ENCODE results near the gene SLC25A45. TPM values are rescaled to one million over a fixed set of nuclear protein-coding genes. Genes with fewer than 3 reads are reported as not detected.

Gene SLC25A45, protein sequence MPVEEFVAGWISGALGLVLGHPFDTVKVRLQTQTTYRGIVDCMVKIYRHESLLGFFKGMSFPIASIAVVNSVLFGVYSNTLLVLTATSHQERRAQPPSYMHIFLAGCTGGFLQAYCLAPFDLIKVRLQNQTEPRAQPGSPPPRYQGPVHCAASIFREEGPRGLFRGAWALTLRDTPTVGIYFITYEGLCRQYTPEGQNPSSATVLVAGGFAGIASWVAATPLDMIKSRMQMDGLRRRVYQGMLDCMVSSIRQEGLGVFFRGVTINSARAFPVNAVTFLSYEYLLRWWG
- polyA plus RNA-seq (2014; cell fraction: cytosol; rRNA removed), result 2.4 and 3.9 TPM in 2 replicates
- polyA plus RNA-seq (2014; cell fraction: nucleus; rRNA removed), result 2.0 and 7.1 TPM in 2 replicates

DNA sequence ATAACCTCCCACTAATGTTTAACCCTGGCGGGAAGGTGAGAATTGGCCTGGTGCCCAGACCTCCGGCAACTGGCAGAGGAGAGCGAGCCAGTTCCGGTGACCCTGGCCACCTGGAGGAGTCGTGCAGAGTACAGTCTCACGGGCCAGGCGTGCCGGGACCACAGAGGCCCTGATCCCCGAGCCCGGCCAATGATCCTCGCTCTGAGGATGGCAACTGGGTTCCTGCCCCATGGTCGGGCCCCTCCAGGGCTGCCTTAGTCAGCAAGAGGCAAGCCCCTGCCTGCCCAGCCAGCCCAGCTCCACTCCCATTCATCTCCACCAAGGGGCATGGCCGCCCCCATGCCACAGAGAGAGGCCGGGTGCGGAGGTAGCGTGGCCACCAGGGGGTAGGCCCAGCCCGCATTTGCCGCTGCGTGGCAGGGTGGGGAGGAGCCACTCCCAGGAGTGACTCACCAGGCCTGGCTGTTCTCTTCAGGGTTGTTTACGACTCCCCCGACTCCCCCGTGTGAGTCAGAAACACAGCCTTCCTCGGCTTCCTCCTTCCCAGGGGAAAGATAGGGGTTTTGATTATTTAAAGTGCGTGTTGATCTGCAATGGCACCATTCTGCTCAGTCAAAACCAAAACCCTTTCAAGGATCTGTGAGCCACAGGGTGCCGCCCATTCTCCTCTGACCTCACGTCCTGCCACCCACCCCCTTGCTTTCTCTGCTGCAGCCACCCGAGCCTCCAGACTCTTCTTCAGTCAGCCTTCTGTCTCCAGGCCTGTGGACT lies at the start of gene SLC25A45:
Gene SLC25A45 (minus strand): TSS at position 614 of the 771 bp plus-strand sequence. CDS start 695 bp downstream, outside the sequence.
- peak; percentile 83 for DNase-seq (ENCODE audit: low spot score)

DNA sequence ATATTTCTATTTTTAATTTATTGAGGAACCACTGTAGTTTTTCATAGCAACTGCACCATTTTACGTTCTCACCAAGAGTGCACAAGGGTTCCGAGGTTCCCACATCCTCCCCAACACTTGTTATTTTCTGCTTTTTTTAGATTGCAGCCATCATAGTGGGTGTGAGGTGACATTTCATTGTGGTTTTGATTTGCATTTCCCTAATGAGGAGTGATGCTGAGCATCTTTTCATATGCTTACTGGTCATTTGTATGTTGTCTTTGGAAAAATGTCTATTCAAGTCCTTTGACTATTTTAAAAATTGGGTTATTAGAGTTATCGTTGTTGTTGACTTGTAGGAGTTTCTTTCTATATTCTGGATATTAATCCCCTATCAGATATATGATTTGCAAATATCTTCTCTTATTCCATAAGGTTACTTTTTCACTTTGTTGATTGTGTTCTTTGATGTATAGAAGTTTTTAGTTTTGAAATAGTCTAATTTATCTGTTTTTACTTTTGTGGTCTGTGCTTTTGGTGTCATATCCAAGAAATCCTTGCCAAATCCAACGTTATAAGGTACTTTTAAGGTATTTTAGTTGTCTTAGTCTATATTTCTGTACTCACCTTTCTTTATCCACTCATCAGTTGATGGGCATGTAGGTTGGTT lies 49.1 kb upstream of the SLC25A45 start:
- no peak for DNase-seq (ENCODE audit: low spot score)

DNA sequence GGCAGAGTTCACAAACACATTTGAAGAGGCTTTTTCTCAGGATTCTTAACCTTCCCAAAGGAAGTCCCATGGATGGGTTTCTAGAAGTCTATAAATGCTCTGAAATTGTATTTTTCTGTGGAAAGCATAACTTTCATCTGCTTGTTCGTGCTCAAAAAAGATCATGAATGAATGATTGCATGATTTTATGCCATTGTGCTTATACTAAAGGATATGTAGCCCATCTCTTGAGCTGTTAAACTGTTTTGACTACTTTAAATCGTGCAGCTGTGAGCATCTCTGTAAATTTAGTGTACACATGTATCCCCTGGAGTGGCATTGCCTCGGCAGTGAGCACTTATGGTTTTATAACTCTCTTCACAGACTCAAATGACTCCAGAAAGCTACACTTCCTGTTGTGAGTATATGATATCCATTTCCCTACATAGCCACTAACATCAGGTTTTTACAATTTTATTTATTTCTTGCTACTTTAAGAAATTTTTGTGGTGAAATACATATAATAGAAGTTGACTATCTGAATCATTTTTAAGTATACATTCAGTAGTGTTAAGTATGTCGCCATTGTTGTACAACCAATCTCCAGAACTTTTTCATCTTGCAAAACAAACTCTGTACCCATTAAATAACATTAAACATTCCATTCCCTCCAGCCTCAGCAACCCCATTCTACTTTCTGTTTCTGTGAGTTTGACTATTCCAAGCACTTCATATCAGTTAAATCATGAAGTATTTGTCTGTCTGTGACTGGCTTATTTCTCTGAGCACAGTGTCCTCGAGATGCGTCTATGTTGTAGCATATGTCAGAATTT lies 48.2 kb upstream of the SLC25A45 start:
- no peak for DNase-seq (ENCODE audit: low spot score)

DNA sequence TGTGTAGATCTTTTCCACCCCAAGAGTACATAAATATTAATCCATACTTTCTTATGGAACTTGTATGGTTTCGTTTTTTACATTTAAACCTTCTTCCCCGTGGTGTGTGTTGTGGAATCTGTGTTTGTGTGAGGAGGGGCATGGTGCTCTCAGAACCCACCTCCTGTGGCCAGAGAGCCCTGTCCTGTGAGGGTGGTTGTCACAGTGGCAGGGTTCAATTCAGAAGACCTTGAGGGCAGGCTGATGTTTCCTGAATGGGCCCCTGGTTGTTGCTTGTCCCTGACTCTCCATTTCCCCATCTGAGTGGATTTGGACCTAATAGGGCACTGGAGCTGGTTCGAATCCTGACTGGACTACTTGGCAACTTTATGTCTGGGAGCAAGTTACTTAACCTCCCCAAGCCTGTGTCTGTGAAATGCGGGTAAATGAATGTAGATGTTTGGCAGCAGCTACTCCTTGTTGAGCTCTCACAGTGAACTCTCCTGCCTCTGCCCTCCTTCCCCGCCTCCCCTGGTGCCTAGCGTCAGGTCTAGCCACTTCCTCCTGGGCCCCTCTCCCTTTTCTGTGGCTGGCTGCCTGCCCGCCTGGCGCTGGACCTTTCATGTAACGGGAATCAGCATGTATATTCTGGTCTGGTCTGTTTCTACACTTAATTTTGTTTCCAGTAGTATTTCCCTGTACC lies 47.4 kb upstream of the SLC25A45 start:
- DNase-seq (ENCODE audit: low spot score), result peak; percentile 28

DNA sequence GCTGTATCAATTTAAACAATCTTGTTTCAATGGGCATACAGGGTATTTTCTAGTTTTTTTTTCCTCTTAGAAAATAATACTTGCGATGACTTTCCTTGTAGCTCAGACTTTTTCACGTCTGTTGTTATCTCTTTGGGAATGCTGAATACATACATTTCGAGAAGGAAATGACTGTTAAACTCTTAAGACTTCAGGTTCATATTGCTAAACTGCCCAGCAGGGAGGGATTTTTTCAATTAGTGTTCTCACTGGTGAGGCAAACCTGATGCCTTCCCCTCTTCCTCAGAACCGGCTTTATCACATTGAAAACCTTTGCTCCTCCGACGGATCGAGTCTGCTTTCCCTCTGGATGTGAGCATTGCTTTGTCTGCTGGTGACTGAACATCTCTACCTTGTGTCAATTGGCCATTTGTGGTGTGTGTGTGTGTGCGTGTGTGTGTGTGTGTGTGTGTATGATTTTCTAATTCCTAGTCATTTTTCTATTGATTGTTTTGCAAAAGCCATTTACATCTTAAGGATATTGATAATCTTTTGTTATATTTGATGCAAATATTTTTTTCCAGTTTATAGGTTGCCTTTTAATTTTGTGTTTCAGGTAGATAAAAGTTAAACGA lies 46.7 kb upstream of the SLC25A45 start:
- DNase-seq (ENCODE audit: low spot score), result peak; percentile 34

DNA sequence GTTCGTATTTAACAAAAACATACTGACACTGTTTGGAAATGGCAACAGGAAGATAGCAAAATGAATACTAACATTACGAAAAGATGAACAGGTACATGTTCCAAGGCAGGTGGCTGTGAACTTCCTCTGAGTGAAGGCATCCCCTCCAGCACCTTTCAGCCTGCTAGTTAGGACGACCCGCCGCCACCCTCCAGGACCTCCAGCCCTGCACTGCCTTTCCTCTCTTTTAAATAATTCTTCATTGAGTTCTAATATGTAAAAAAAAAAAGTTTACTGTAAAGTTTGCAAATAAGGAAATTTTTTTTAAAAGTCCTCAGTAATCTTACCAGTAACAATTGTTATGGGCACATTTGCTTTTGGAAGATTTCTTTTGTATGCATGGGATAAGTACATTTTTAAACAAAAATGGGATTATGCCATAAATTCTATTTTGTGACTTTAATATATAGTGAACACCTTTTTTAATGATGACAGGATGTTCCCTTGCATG lies 46.2 kb upstream of the SLC25A45 start:
- no peak for DNase-seq (ENCODE audit: low spot score)

DNA sequence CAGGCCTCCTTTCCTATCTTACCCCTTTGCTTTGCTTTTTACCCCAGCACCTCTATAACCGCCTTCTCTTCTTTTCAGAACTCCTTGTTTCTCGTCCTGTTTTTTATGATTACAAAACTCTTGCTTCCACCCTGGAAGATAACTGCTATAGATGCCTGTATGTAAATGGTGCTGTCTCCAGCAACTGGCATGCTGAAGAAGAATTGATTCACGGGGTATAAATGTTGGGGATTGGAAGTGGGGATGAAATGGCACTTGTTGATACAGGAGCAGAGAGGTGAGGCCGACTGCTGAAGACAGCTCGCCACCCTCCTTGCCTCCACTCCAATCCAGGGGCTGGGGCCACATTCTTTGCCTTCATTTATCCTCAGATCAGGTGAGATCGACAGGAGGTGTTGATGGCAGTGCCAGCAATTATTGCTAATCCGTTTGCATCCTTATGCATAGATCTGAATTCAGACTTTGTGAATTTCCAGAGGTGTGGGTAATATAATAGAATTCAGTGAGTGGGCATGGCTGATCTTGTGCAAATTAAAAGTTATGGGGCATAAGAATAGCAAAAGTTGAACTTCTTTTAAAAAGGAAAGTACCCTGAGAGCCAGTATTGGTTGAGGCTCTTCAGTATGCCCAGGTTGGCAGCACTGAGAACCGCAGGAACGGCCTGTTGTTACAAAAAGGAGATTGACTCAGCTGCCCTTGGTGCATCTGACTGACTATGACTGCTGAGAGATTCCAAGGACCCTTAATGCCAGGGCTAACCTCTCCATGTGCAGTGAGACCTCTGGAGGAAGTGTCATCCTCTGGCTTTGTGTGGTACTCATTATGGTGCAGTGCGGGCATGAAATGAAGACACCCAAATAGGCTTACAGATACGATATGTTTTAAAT lies 45.5 kb upstream of the SLC25A45 start:
- peak; percentile 47 for DNase-seq (ENCODE audit: low spot score)

DNA sequence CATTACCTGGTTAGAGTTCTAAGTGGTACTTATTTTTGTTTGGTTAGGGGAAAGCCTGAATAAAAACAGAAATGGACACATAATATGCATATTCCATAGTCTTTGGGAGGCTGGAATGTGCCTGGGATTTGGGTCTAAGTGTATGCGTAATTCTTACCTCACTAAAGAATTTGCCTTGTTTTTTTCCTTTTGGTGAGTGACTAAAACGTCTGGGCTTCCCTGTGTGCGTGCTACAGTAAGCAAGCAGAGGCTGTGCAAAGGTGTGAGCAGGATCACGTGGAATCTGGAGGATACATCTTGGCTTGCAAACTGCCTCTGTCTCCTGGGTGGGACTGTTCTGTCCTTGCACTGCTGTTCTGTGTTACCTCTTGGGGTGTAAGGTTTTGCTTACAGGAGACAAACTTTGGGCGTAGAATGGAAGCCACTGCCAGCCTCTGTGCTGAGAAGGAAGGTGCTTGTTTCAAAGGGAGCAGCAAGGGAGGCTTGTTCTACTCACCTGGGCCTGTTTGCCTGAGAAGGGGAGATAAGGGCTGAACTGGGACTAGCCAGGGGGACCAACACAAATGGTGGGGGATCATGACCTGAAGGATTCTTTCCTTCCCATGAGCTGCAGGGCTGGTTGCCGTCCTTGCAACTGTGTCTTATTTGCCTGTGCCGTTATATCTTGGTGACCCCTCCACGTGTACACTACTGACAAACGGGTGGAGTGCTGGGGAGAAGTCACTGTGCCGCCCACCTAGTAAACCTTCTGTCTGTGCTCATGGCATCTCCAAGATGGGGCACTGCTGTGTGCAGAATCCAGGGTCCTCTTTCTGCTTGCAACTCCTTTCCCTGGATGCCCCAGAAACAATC lies 44.6 kb upstream of the SLC25A45 start:
- peak; percentile 48 for DNase-seq (ENCODE audit: low spot score)

DNA sequence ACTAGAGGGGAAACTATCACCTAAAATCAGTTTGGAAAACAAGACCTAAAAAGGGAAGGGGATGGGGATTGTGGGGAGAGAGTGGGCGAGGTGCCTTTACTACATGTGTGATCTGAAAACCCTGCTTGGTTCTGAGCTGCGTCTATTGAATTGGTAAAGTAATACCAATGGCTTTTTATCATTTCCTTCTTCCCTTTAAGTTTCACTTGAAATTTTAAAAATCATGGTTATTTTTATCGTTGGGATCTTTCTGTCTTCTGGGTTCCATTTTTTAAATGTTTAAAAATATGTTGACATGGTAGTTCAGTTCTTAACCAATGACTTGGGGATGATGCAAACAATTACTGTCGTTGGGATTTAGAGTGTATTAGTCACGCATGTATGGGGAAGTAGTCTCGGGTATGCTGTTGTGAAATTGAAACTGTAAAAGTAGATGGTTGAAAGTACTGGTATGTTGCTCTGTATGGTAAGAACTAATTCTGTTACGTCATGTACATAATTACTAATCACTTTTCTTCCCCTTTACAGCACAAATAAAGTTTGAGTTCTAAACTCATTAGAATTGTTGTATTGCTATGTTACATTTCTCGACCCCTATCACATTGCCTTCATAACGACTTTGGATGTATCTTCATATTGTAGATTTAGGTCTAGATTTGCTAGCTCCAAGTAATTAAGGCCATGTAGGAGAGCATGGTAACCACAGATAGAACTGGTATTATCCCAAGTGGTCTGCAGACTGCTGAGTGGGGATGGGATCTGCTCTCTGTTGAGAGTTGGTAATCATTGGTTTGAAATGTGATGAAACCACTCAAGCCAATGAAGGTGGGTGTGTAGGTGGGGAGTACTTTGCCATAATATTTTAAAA lies 43.8 kb upstream of the SLC25A45 start:
- peak; percentile 34 for DNase-seq (ENCODE audit: low spot score)

DNA sequence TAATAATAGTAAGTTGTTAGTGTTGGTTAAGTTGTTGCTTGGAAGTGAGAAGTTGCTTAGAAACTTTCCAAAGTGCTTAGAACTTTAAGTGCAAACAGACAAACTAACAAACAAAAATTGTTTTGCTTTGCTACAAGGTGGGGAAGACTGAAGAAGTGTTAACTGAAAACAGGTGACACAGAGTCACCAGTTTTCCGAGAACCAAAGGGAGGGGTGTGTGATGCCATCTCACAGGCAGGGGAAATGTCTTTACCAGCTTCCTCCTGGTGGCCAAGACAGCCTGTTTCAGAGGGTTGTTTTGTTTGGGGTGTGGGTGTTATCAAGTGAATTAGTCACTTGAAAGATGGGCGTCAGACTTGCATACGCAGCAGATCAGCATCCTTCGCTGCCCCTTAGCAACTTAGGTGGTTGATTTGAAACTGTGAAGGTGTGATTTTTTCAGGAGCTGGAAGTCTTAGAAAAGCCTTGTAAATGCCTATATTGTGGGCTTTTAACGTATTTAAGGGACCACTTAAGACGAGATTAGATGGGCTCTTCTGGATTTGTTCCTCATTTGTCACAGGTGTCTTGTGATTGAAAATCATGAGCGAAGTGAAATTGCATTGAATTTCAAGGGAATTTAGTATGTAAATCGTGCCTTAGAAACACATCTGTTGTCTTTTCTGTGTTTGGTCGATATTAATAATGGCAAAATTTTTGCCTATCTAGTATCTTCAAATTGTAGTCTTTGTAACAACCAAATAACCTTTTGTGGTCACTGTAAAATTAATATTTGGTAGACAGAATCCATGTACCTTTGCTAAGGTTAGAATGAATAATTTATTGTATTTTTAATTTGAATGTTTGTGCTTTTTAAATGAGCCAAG lies 42.9 kb upstream of the SLC25A45 start:
- DNase-seq (ENCODE audit: low spot score), result peak; percentile 51

DNA sequence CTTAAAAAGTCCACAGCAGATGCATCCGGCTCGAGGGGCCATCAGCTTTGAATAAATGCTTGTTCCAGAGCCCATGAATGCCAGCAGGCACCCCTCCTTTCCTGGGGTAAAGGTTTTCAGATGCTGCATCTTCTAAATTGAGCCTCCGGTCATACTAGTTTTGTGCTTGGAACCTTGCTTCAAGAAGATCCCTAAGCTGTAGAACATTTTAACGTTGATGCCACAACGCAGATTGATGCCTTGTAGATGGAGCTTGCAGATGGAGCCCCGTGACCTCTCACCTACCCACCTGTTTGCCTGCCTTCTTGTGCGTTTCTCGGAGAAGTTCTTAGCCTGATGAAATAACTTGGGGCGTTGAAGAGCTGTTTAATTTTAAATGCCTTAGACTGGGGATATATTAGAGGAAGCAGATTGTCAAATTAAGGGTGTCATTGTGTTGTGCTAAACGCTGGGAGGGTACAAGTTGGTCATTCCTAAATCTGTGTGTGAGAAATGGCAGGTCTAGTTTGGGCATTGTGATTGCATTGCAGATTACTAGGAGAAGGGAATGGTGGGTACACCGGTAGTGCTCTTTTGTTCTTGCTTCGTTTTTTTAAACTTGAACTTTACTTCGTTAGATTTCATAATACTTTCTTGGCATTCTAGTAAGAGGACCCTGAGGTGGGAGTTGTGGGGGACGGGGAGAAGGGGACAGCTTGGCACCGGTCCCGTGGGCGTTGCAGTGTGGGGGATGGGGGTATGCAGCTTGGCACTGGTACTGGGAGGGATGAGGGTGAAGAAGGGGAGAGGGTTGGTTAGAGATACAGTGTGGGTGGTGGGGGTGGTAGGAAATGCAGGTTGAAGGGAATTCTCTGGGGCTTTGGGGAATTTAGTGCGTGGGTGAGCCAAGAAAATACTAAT lies 42.0 kb upstream of the SLC25A45 start:
- DNase-seq (ENCODE audit: low spot score), result peak; percentile 22

DNA sequence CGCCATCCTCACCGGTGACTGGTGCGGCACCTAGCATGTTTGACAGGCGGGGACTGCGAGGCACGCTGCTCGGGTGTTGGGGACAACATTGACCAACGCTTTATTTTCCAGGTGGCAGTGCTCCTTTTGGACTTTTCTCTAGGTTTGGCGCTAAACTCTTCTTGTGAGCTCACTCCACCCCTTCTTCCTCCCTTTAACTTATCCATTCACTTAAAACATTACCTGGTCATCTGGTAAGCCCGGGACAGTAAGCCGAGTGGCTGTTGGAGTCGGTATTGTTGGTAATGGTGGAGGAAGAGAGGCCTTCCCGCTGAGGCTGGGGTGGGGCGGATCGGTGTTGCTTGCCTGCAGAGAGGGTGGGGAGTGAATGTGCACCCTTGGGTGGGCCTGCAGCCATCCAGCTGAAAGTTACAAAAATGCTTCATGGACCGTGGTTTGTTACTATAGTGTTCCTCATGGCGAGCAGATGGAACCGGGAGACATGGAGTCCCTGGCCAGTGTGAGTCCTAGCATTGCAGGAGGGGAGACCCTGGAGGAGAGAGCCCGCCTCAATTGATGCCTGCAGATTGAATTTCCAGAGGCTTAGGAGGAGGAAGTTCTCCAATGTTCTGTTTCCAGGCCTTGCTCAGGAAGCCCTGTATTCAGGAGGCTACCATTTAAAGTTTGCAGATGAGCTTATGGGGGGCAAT lies 41.2 kb upstream of the SLC25A45 start:
- DNase-seq (ENCODE audit: low spot score), result no peak

DNA sequence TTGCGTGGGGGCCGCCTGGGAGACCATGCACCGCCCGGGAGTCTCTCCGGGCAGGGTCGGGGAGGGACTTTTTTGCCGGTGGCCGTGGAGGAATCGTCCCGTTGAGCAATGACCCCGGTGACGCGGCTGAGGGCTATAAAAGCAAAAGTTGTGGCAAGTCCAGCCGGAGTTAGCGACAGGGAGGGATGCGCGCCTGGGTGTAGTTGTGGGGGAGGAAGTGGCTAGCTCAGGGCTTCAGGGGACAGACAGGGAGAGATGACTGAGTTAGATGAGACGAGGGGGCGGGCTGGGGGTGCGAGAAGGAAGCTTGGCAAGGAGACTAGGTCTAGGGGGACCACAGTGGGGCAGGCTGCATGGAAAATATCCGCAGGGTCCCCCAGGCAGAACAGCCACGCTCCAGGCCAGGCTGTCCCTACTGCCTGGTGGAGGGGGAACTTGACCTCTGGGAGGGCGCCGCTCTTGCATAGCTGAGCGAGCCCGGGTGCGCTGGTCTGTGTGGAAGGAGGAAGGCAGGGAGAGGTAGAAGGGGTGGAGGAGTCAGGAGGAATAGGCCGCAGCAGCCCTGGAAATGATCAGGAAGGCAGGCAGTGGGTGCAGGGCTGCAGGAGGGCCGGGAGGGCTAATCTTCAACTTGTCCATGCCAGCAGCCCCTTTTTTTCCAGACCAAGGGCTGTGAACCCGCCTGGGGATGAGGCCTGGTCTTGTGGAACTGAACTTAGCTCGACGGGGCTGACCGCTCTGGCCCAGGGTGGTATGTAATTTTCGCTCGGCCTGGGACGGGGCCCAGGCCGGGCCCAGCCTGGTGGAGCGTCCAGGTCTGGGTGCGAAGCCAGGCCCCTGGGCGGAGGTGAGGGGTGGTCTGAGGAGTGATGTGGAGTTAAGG lies 40.4 kb upstream of the SLC25A45 start, which contains the start of gene NEAT1:
Gene NEAT1 (plus strand): TSS at position 166 of the 883 bp plus-strand sequence.
- DNase-seq (ENCODE audit: low spot score), result peak; percentile 94
